ENCODE results near the gene PAX7. TPM values are rescaled to one million over a fixed set of nuclear protein-coding genes. Genes with fewer than 3 reads are reported as not detected.
A peak's percentile ranks its signal among the peaks of the same experiment; 100 is the strongest.
"Not testable (repeated sequence)": the region's sequence is repeated elsewhere in the genome, so short reads cannot be mapped to it uniquely, and the experiment has no call there.

PAX7 gene
- total RNA-seq, 2 experiments from 2014 or later, result not detected

GRCh38 chr1:18670121-18670867 is 39.6 kb downstream of the PAX7 start:
- H3K4me1 Mint-ChIP-seq, result no peaks in the 10 kb centered on the region

GRCh38 chr1:18670868-18671225 is 40.2 kb downstream of the PAX7 start:
- DNase-seq (no peak), ATAC-seq (no peak)
- H3K9me3 Mint-ChIP-seq (ENCODE audit: low read depth), result no peaks in the 10 kb centered on the region
- H3K27me3 Mint-ChIP-seq, result peaks cover 31% of the 10 kb centered on the region
- CTCF ChIA-PET, result no interaction called here
- no peak overlapping the region for H3K27ac Mint-ChIP-seq
- no peaks in the 10 kb centered on the region for H3K36me3 Mint-ChIP-seq
- H3K4me3 Mint-ChIP-seq, result no peak overlapping the region
- no peaks in the 10 kb centered on the region for H3K4me1 Mint-ChIP-seq

More at GRCh38 chr1:18670121-18670867, 39.6 kb downstream of the PAX7 start:
- DNase-seq (no peak), ATAC-seq (no peak)
- Mint-ChIP-seq H3K4me3 (no peak overlapping the region), H3K27me3 (peaks cover 26% of the 10 kb centered on the region), H3K9me3 (ENCODE audit: low read depth) (no peaks in the 10 kb centered on the region), H3K36me3 (no peaks in the 10 kb centered on the region), H3K27ac (no peak overlapping the region)
- CTCF ChIA-PET, result interaction anchor here (0.9 kb wide), 1 partner anchor 74 kb away, joined by 4 read pairs; no protein-coding TSS in a partner anchor

GRCh38 chr1:18673976-18674375 is 43.3 kb downstream of the PAX7 start:
- DNase-seq (no peak), ATAC-seq (no peak)
- Mint-ChIP-seq H3K4me1 (peaks cover 2% of the 10 kb centered on the region), H3K36me3 (no peaks in the 10 kb centered on the region), H3K27ac (no peak overlapping the region), H3K9me3 (ENCODE audit: low read depth) (no peaks in the 10 kb centered on the region), H3K27me3 (peaks cover 23% of the 10 kb centered on the region), H3K4me3 (no peak overlapping the region)
- CTCF ChIA-PET, result no interaction called here

GRCh38 chr1:18676332-18676781 is 45.7 kb downstream of the PAX7 start:
- no peaks in the 10 kb centered on the region for H3K36me3 Mint-ChIP-seq
- DNase-seq (no peak), ATAC-seq (no peak)
- H3K27ac Mint-ChIP-seq, result no peak overlapping the region
- H3K4me1 Mint-ChIP-seq, result peaks cover 2% of the 10 kb centered on the region
- H3K27me3 Mint-ChIP-seq, result peaks cover 25% of the 10 kb centered on the region
- CTCF ChIA-PET, result no interaction called here
- H3K4me3 Mint-ChIP-seq, result no peak overlapping the region
- H3K9me3 Mint-ChIP-seq (ENCODE audit: low read depth), result no peaks in the 10 kb centered on the region

- ATAC-seq (peak; percentile 42), DNase-seq (no peak)
- peaks cover 11% of the 10 kb centered on the region for H3K27me3 Mint-ChIP-seq
- CTCF ChIA-PET, result interaction anchor here (0.7 to 1.9 kb wide), 5 partner anchors 19 to 125 kb away, joined by 3 to 20 read pairs (median 3); no protein-coding TSS in a partner anchor
- H3K4me3 Mint-ChIP-seq, result no peak overlapping the region
- no peak overlapping the region for H3K27ac Mint-ChIP-seq
- no peaks in the 10 kb centered on the region for H3K9me3 Mint-ChIP-seq (ENCODE audit: low read depth)
- H3K36me3 Mint-ChIP-seq, result no peaks in the 10 kb centered on the region
- peaks cover 2% of the 10 kb centered on the region for H3K4me1 Mint-ChIP-seq
These were observed 50.8 kb downstream of the PAX7 start for GRCh38 chr1:18681423-18681835.

GRCh38 chr1:18682375-18682774 is 51.7 kb downstream of the PAX7 start:
- CTCF ChIA-PET, result interaction anchor here (1.0 kb wide), 1 partner anchor 13 kb away, joined by 3 read pairs; no protein-coding TSS in a partner anchor
- Mint-ChIP-seq H3K27me3 (peaks cover 11% of the 10 kb centered on the region), H3K27ac (no peak overlapping the region), H3K4me3 (no peak overlapping the region), H3K9me3 (ENCODE audit: low read depth) (no peaks in the 10 kb centered on the region), H3K4me1 (no peaks in the 10 kb centered on the region), H3K36me3 (no peaks in the 10 kb centered on the region)
- no peak for DNase-seq
- no peak for ATAC-seq

GRCh38 chr1:18684303-18684702 is 53.7 kb downstream of the PAX7 start:
- no peaks in the 10 kb centered on the region for H3K4me1 Mint-ChIP-seq
- no peak overlapping the region for H3K4me3 Mint-ChIP-seq
- H3K27ac Mint-ChIP-seq, result no peak overlapping the region
- CTCF ChIA-PET, result no interaction called here
- DNase-seq (no peak), ATAC-seq (no peak)
- H3K27me3 Mint-ChIP-seq, result peaks cover 11% of the 10 kb centered on the region
- H3K36me3 Mint-ChIP-seq, result no peaks in the 10 kb centered on the region
- H3K9me3 Mint-ChIP-seq (ENCODE audit: low read depth), result no peaks in the 10 kb centered on the region

GRCh38 chr1:18686540-18686939 is 55.9 kb downstream of the PAX7 start:
- no peaks in the 10 kb centered on the region for H3K9me3 Mint-ChIP-seq (ENCODE audit: low read depth)
- H3K27ac Mint-ChIP-seq, result no peak overlapping the region
- H3K36me3 Mint-ChIP-seq, result no peaks in the 10 kb centered on the region
- CTCF ChIA-PET, result no interaction called here
- H3K4me3 Mint-ChIP-seq, result no peak overlapping the region
- DNase-seq (no peak), ATAC-seq (no peak)
- peaks cover 10% of the 10 kb centered on the region for H3K27me3 Mint-ChIP-seq
- no peaks in the 10 kb centered on the region for H3K4me1 Mint-ChIP-seq

- Mint-ChIP-seq H3K4me3 (no peak overlapping the region), H3K4me1 (no peaks in the 10 kb centered on the region), H3K9me3 (ENCODE audit: low read depth) (no peaks in the 10 kb centered on the region), H3K36me3 (no peaks in the 10 kb centered on the region), H3K27ac (no peak overlapping the region), H3K27me3 (peaks cover 10% of the 10 kb centered on the region)
- DNase-seq (no peak), ATAC-seq (no peak)
- CTCF ChIA-PET, result no interaction called here
These were observed 56.6 kb downstream of the PAX7 start for GRCh38 chr1:18687273-18687672.

- H3K4me1 Mint-ChIP-seq, result no peaks in the 10 kb centered on the region
- H3K9me3 Mint-ChIP-seq (ENCODE audit: low read depth), result no peaks in the 10 kb centered on the region
- ATAC-seq (no peak), DNase-seq (no peak)
- H3K27ac Mint-ChIP-seq, result no peak overlapping the region
- CTCF ChIA-PET, result no interaction called here
- peaks cover 7% of the 10 kb centered on the region for H3K27me3 Mint-ChIP-seq
- H3K4me3 Mint-ChIP-seq, result no peak overlapping the region
- no peaks in the 10 kb centered on the region for H3K36me3 Mint-ChIP-seq
These were observed 61.0 kb downstream of the PAX7 start for GRCh38 chr1:18691648-18692047.

- CTCF ChIA-PET, result no interaction called here
- peaks cover 10% of the 10 kb centered on the region for H3K27me3 Mint-ChIP-seq
These were observed 62.8 kb downstream of the PAX7 start for GRCh38 chr1:18693256-18694098.

GRCh38 chr1:18694289-18694688 is 63.6 kb downstream of the PAX7 start:
- H3K4me1 Mint-ChIP-seq; H3K9me3 Mint-ChIP-seq (ENCODE audit: low read depth); ATAC-seq; H3K4me3 Mint-ChIP-seq; H3K27ac Mint-ChIP-seq; H3K36me3 Mint-ChIP-seq; CTCF ChIA-PET; DNase-seq: not testable (repeated sequence)
- peaks cover 14% of the 10 kb centered on the region for H3K27me3 Mint-ChIP-seq

More at GRCh38 chr1:18693256-18694098, 62.8 kb downstream of the PAX7 start:
- Mint-ChIP-seq H3K4me1 (no peaks in the 10 kb centered on the region), H3K4me3 (no peak overlapping the region), H3K9me3 (ENCODE audit: low read depth) (no peaks in the 10 kb centered on the region), H3K36me3 (no peaks in the 10 kb centered on the region), H3K27ac (no peak overlapping the region)
- ATAC-seq (no peak), DNase-seq (no peak)

- H3K4me3 Mint-ChIP-seq, result no peak overlapping the region
- no peaks in the 10 kb centered on the region for H3K36me3 Mint-ChIP-seq
- CTCF ChIA-PET, result no interaction called here
- peaks cover 14% of the 10 kb centered on the region for H3K27me3 Mint-ChIP-seq
- ATAC-seq, result no peak
- H3K27ac Mint-ChIP-seq, result no peak overlapping the region
- H3K4me1 Mint-ChIP-seq, result no peaks in the 10 kb centered on the region
- no peak for DNase-seq
- no peaks in the 10 kb centered on the region for H3K9me3 Mint-ChIP-seq (ENCODE audit: low read depth)
These were observed 66.9 kb downstream of the PAX7 start for GRCh38 chr1:18697541-18697940.

GRCh38 chr1:18700530-18700929 is 69.9 kb downstream of the PAX7 start:
- Mint-ChIP-seq H3K4me3 (no peak overlapping the region), H3K27me3 (peaks cover 33% of the 10 kb centered on the region), H3K36me3 (no peaks in the 10 kb centered on the region), H3K27ac (no peak overlapping the region), H3K4me1 (no peaks in the 10 kb centered on the region), H3K9me3 (ENCODE audit: low read depth) (no peaks in the 10 kb centered on the region)
- no peak for ATAC-seq
- no peak for DNase-seq
- CTCF ChIA-PET, result no interaction called here
